Measurements from ENCODE around the gene KCNS1. TPM values are rescaled to one million over a fixed set of nuclear protein-coding genes. Genes with fewer than 3 reads are reported as not detected.

KCNS1 gene
- total RNA-seq, 1 donor, result 0.86 TPM

DNA sequence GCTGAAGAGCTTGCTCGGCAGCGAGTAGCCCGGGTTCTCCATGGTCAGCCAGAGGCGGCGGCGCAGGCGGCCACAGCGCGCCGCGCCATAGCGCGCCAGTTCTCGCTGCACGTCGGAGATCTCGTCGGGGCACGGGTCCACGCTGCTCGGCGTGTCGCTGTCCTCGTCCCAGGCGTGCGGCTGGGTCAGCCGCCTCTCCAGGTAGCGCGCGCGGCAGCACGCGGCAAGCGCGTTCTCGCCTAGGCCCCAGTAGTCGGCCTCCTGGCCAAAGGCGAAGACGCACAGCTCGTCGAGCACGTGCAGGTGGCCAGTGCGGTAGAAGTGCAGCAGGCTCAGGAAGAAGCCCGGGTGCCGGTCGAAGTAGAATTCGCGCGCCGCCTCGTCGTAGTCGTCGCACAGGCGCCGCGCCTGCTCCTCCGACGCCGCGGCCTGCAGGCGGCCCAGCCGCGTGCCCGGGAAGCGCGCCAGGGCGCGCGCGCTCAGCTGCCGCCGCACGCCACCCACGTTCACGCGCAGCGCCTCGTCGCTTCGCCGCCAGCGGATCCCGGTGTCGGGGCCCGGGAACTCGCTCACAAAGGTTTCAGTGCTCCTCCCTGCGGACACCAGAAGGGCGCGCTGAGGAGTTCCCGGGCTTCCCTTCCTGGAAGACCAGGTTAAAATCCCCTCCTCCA lies 2.7 kb downstream of the KCNS1 start:
- TF ChIP-seq CTCF (IDR thresholded peaks at IDR 0.05; ENCODE audit: insufficient read depth, low read depth, low read length), result peak; percentile 34
- DNase-seq (ENCODE audit: low read depth), result peak; percentile 37
- H3K4me3 ChIP-seq (ENCODE audit: low read depth, low read length), result peak overlapping the region; percentile 29

GRCh38 chr20:45097485-45098102 lies 3.3 kb downstream of the KCNS1 start:
- peak; percentile 33 for DNase-seq (ENCODE audit: low read depth)
- peak; percentile 17 for TF ChIP-seq CTCF (IDR thresholded peaks at IDR 0.05; ENCODE audit: insufficient read depth, low read depth, low read length)
- peak overlapping the region; percentile 29 for H3K4me3 ChIP-seq (ENCODE audit: low read depth, low read length)

DNA sequence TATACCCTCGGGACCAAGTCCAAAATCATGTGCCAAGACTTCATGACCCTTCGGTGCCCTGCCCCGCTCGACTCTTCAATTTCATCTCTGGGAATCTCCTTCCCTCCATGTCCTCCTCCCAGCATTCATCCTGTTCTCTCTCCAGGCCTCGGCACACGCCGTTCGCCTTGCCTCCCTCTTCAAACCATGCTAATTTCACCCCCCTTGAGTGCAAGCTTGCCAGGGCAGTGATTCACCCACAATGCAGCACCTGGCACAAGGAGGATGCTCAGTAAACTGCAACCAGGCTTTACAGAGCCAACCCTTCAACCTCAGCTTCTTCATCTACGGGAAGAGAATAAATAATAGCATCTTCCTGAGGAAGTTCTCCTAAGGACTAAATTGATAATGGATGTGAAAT lies 4.1 kb downstream of the KCNS1 start:
- TF ChIP-seq CTCF (IDR thresholded peaks at IDR 0.05; ENCODE audit: insufficient read depth, low read depth, low read length), result no peak
- no peak for DNase-seq (ENCODE audit: low read depth)
- H3K4me3 ChIP-seq (ENCODE audit: low read depth, low read length), result no peak overlapping the region

DNA sequence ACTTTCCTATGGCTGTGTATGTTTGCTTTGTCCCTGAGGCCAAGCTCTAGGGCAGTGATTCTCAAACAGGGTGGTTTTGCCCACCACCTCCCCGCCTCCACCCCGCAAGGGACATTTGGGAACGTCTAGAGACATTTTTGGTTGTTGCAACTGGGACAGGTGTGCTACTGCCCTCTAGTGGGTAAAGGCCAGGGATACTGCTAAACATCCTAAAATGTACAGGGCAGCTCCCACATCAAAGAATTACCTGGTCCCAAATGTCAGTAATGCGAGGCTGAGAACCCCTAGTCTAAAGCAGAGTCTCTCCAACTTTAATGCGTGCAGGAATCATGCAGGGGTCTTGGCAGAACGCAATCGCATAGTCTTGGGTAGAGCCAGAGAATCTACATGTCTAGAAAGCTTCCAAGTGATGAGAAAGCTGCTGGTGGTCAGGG lies 5.1 kb downstream of the KCNS1 start:
- H3K4me3 ChIP-seq (ENCODE audit: low read depth, low read length), result no peak overlapping the region
- peak; percentile 79 for TF ChIP-seq CTCF (IDR thresholded peaks at IDR 0.05; ENCODE audit: insufficient read depth, low read depth, low read length)
- DNase-seq (ENCODE audit: low read depth), result peak; percentile 69

GRCh38 chr20:45094864-45095574 lies 5.9 kb downstream of the KCNS1 start:
- no peak for TF ChIP-seq CTCF (IDR thresholded peaks at IDR 0.05; ENCODE audit: insufficient read depth, low read depth, low read length)
- no peak for DNase-seq (ENCODE audit: low read depth)
- H3K4me3 ChIP-seq (ENCODE audit: low read depth, low read length), result no peak overlapping the region

GRCh38 chr20:45094201-45094600 lies 6.7 kb downstream of the KCNS1 start:
- H3K4me3 ChIP-seq (ENCODE audit: low read depth, low read length), result no peak overlapping the region
- no peak for DNase-seq (ENCODE audit: low read depth)
- TF ChIP-seq CTCF (IDR thresholded peaks at IDR 0.05; ENCODE audit: insufficient read depth, low read depth, low read length), result no peak
